ENCODE measurements around the gene PPP1R9B. TPM values are rescaled to one million over a fixed set of nuclear protein-coding genes. Genes with fewer than 3 reads are reported as not detected.
A peak's percentile ranks its signal among the peaks of the same experiment; 100 is the strongest.

PPP1R9B gene, protein sequence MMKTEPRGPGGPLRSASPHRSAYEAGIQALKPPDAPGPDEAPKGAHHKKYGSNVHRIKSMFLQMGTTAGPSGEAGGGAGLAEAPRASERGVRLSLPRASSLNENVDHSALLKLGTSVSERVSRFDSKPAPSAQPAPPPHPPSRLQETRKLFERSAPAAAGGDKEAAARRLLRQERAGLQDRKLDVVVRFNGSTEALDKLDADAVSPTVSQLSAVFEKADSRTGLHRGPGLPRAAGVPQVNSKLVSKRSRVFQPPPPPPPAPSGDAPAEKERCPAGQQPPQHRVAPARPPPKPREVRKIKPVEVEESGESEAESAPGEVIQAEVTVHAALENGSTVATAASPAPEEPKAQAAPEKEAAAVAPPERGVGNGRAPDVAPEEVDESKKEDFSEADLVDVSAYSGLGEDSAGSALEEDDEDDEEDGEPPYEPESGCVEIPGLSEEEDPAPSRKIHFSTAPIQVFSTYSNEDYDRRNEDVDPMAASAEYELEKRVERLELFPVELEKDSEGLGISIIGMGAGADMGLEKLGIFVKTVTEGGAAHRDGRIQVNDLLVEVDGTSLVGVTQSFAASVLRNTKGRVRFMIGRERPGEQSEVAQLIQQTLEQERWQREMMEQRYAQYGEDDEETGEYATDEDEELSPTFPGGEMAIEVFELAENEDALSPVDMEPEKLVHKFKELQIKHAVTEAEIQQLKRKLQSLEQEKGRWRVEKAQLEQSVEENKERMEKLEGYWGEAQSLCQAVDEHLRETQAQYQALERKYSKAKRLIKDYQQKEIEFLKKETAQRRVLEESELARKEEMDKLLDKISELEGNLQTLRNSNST
- 37.6 TPM for total RNA-seq
- long read RNA-seq, full-length matches to known transcripts = 1 of 3 reads
- long read RNA-seq, partial matches to known transcripts = 0 of 3 reads
- long read RNA-seq, other reads (novel, unspliced or antisense) = 2 of 3 reads

DNA sequence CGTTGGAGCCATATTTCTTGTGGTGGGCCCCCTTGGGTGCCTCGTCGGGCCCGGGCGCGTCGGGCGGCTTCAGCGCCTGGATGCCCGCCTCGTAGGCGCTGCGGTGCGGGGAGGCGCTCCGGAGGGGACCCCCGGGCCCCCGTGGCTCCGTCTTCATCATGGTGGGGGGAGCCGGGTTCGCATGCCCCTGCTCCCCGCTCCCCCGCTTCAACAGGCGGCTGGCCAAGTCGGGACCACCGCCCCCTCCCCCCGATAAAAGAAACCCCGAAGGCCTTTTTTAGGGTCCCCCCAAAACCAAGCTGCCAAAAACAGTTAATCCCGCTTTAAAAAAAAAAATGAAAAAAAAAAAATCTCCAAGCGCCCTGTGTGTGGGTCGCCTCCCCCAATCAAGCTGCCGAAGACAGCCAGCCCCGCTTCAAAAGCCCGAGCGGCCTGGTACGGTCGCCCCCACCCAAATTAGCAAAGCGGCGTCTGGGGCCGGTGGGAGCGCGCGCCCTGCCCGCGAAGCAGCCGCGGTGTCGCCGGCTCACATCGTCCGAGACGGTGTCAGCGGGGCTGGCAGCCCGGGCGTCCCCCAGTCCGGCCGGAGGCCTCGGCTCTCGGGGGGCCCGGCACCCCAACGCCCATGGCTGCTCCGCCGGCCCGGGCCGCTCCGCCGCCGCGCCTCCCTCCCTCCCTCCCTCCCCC is at the start of gene PPP1R9B:
Gene PPP1R9B, minus strand, starts transcription at position 324 of the 687 bp plus-strand sequence. Its CDS starts 164 bp downstream, at position 160.
- ATAC-seq (peak; percentile 0), DNase-seq (no peak)
- intact Hi-C loops (cut with micrococcal nuclease) = no loop called here

DNA sequence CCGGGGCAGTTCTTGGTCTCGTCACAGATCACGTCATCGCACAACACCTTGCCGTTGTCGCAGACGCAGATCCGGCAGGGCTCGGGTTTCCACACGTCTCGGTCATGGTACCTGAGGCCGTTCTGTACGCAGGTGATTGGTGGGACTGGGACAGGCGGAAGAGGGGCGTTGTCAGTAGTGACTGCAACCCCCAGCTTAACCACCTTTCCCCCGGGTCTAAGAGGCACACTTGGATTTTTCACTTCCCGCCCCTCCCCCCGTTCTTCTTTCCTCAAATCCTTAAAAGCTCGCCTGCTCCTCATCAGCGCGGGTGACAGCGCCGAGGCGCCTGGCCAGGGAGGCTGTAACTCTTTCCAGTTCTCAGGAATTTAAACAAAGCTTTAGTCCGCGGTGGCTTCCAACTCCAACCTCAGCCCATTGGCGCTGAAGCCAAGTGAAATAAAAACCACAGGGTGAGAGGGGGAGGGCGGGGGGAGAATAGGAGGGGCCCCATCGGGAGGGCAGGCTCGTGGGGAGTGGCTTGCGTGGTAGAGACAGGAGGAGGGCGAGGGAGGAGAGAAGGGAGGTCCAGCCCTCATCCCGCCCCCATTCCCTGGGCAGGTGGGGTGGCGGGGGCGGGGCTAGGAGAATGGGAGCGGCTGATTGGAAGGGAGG is 49.5 kb upstream of the PPP1R9B start:
- intact Hi-C loops (cut with micrococcal nuclease) = loop anchor here (5.0 kb wide), 1 partner anchor 72 kb away; the partner anchor contains the start of gene TMEM92
- DNase-seq = peak; percentile 93
- peak; percentile 91 for ATAC-seq

DNA sequence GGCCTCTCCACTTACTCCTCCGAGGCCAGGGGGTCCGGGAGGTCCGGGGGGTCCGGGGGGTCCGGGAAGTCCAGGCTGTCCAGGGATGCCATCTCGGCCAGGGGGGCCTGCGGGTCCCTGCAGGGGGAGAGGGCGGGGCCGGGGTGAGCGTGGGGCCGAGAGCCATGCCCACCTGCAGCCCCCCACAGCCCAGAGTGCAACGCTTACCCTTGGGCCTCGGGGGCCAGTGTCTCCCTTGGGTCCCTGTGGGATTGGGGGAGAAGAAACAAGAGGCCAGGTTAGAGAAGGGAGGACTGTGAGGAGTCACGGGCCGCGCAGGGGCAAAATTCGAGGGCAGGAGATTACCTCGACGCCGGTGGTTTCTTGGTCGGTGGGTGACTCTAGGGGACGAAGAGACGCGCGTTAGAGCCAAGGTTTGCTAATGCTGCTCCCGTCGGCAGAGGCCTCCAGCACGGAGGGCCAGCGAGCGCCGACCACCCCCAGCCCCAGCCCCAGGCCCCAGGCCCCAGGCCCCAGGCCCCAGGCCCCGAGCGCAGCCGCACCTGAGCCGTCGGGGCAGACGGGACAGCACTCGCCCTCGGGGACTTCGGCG is 48.8 kb upstream of the PPP1R9B start:
- peak; percentile 42 for DNase-seq
- ATAC-seq = no peak

GRCh38 chr17:50198026-50198669 is 47.7 kb upstream of the PPP1R9B start:
- no peak for ATAC-seq
- intact Hi-C loops (cut with micrococcal nuclease) = no loop called here
- DNase-seq = peak; percentile 69

More for the DNA sequence above, 48.8 kb upstream of the PPP1R9B start:
- intact Hi-C loops (cut with micrococcal nuclease) = no loop called here

- intact Hi-C loops (cut with micrococcal nuclease) = no loop called here
- no peak for ATAC-seq
- DNase-seq = peak; percentile 16
Measured at GRCh38 chr17:50196826-50197225, 46.3 kb upstream of the PPP1R9B start.

GRCh38 chr17:50196036-50196435 is 45.6 kb upstream of the PPP1R9B start:
- ATAC-seq (no peak), DNase-seq (peak; percentile 18)
- intact Hi-C loops (cut with micrococcal nuclease) = no loop called here

DNA sequence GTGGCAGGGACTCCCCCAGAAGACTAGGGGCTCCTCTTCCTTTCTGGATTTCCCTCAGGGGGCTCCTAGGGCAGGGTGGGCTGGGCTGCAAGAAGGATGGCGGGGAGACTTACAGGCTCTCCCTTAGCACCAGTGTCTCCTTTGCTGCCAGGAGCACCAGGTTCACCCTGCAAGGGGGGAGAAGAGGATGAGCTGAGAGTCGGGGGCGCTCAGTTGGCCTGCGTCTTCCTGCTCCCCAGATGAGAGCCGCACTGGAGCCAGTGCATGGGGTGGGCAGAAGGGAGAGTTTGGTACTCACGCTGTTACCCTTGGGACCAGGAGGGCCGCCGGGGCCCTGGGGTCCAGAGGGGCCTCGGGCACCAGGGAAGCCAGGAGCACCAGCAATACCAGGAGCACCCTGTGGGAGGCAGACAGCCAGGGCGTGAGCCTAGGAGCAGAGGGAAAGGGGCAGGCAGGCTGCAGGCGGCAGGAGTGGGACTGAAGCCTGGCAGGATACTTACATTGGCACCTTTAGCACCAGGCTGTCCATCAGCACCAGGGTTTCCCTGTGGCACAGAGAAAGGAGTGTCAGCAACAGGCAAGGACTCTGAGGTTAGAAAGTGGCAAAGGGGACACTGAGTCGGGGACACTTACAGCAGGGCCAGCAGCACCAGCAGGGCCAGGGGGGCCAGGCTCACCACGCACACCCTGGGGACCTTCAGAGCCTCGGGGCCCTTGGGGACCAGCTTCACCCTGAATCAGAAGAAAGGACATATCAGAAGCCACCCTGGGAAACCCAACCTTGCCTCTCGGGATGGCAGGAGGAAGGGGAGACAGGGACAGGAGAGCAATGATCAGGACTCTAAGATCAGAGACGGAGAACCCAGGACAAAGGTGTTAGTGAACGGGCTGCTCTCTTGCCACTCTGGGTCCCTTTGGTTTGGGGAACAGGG is 44.7 kb upstream of the PPP1R9B start:
- intact Hi-C loops (cut with micrococcal nuclease) = no loop called here
- ATAC-seq (no peak), DNase-seq (peak; percentile 22)

- DNase-seq (peak; percentile 25), ATAC-seq (no peak)
- intact Hi-C loops (cut with micrococcal nuclease) = no loop called here
Measured at GRCh38 chr17:50194140-50194933, 43.9 kb upstream of the PPP1R9B start.

- no peak for ATAC-seq
- no peak for DNase-seq
- intact Hi-C loops (cut with micrococcal nuclease) = no loop called here
Measured at GRCh38 chr17:50192618-50193291, 42.3 kb upstream of the PPP1R9B start.

DNA sequence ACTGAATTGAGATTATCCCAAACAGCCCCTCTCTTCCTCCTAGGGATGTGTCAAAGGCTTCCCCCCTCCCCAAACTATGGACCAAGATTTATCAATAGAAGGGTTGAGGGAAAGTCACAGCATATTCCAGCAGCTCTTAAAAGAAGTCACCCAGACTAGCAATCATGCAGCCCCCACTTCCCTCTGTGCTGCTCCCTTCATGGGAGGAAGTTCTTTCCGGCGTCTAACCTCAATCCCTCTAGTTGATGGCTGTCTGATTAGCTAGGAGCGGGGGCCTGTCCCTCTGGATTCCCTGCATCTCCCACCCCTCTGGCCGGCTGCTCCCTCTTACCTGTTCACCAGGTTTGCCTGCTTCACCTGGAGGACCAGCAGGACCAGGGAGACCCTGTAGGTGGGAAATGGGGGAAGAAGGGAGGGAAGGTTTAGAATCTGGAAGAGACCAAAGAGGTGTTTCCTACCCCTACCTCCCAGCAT is 41.7 kb upstream of the PPP1R9B start:
- ATAC-seq (no peak), DNase-seq (no peak)
- intact Hi-C loops (cut with micrococcal nuclease) = no loop called here

- no peak for DNase-seq
- ATAC-seq = no peak
- intact Hi-C loops (cut with micrococcal nuclease) = no loop called here
Measured at GRCh38 chr17:50191359-50192143, 41.1 kb upstream of the PPP1R9B start.

DNA sequence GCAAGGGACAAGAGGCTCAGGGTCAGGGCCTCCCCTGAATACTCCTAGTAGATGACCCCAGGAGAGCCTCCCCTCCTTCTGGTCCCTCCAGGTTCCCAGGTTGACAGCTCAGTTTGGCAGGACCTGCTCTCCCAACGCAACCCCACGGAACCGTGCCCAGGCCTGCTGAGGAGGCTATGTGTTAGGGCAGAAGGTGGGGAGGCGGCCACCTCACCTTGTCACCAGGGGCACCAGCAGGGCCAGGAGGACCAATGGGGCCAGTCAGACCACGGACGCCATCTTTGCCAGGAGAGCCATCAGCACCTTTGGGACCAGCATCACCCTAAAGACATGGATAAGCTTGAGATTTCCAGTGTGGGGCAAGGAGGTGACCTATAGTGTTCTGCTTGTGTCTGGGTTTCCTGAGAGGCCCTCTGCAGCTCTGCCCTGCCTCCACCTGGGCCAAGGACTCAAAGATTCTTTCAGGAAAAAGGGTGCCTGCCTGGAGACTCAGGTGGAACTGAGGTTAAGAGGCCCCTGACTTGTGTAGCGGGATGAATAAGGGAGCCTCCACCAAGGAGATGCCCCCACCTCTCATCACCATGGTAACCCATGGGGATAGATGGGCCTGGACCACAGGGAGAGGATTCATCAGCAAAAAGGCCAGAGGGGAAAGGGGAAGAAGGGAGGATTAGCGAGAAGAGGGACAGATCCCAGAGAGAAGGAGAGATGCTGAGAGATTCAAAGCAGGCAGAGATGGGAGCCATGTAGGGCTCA is 40.3 kb upstream of the PPP1R9B start:
- intact Hi-C loops (cut with micrococcal nuclease) = no loop called here
- DNase-seq = peak; percentile 26

DNA sequence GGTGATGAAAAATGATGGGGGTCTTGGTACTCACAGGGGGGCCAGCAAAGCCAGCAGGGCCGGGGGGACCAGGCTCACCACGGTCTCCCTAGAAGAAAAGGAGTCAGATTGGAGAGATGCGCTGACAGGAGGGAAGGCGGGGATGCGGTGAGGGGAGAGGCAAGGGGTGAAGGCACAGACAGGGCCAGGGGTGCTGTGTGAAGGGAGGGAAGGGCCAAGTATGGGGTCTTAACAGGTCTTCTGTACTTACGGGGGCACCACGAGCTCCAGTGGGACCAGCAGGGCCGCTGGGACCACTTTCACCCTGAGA is 39.8 kb upstream of the PPP1R9B start:
- intact Hi-C loops (cut with micrococcal nuclease) = no loop called here
- ATAC-seq = no peak
- DNase-seq = peak; percentile 20

More for the DNA sequence above, 40.3 kb upstream of the PPP1R9B start:
- ATAC-seq = no peak

- DNase-seq (peak; percentile 19), ATAC-seq (no peak)
- intact Hi-C loops (cut with micrococcal nuclease) = no loop called here
Measured at GRCh38 chr17:50189550-50190292, 39.2 kb upstream of the PPP1R9B start.

Measured in left ventricle myocardium superior (tissue), 1 donor.